GM23338 (cell line): ENCODE data around the gene KCNE5.

Source experiments
- CREB1 ChIP-seq: fragments of 250-450 bp; sonication (Bioruptor Pico); IDR thresholded peaks from 2 replicates; pipeline ENCODE4 v1.5.0; 2020; ENCODE audit warnings: low read depth, mild to moderate bottlenecking, moderate library complexity
- EZH2 ChIP-seq: fragments of 200-600 bp; sonication (generic); IDR thresholded peaks from one replicate; pipeline ENCODE4 v1.8.0; 2017; ENCODE audit warnings: antibody characterized with exemption, mild to moderate bottlenecking, low read depth; ENCODE audit not compliant: unreplicated experiment
- EZH2phosphoT487 ChIP-seq: fragments of 200-600 bp; sonication (generic); IDR thresholded peaks from one replicate; pipeline ENCODE4 v1.8.1; 2018; ENCODE audit warnings: antibody characterized with exemption; ENCODE audit not compliant: unreplicated experiment
- POLR2AphosphoS5 ChIP-seq: IDR thresholded peaks from 2 replicates; pipeline ENCODE4 v1.6.1; 2016; ENCODE audit warnings: antibody characterized with exemption, low read depth
- TF ChIP-seq, protein P1 (sequence below): IDR thresholded peaks from one replicate; pipeline ENCODE4 v1.6.1; 2018; ENCODE audit warnings: antibody characterized with exemption; ENCODE audit not compliant: unreplicated experiment
- TF ChIP-seq, protein P2 (sequence below), 2 experiments: fragments of 200-600 bp in 1 of 2; sonication (generic) in 1 of 2; conservative IDR thresholded peaks; 2 replicates each; pipeline versions ENCODE4 v1.5.1 to v1.6.1; 2016 to 2017; ENCODE audit warnings: antibody characterized with exemption in 2 of 2, low read depth in 2 of 2, mild to moderate bottlenecking in 2 of 2, moderate library complexity in 1 of 2
- TF ChIP-seq, protein P3 (sequence below): fragments of 250-450 bp; sonication (Bioruptor Pico); IDR thresholded peaks from 2 replicates; pipeline ENCODE4 v1.5.0; 2020; ENCODE audit warnings: mild to moderate bottlenecking, moderate library complexity

DNA sequence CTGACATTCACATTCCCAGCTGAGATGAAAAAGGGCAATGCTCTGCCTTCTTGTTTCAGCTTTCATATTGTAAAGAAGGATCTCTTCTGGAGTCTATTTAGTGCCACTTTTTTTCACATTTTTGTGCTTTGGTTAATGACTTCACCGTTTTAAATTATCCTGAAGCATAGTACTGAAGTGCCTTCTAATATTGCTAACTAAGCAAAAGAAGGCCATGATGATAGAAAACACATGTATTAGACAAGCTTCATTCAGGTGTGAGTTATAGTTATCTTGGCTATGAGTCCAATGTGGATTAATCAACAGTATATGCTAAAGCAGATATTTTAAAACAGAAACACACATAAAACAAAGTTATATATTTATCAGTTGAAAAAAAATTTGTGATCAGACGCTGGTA, 47.9 kb downstream of the KCNE5 start:
- TF ChIP-seq EZH2, result no peak
- TF ChIP-seq, protein P1, sequence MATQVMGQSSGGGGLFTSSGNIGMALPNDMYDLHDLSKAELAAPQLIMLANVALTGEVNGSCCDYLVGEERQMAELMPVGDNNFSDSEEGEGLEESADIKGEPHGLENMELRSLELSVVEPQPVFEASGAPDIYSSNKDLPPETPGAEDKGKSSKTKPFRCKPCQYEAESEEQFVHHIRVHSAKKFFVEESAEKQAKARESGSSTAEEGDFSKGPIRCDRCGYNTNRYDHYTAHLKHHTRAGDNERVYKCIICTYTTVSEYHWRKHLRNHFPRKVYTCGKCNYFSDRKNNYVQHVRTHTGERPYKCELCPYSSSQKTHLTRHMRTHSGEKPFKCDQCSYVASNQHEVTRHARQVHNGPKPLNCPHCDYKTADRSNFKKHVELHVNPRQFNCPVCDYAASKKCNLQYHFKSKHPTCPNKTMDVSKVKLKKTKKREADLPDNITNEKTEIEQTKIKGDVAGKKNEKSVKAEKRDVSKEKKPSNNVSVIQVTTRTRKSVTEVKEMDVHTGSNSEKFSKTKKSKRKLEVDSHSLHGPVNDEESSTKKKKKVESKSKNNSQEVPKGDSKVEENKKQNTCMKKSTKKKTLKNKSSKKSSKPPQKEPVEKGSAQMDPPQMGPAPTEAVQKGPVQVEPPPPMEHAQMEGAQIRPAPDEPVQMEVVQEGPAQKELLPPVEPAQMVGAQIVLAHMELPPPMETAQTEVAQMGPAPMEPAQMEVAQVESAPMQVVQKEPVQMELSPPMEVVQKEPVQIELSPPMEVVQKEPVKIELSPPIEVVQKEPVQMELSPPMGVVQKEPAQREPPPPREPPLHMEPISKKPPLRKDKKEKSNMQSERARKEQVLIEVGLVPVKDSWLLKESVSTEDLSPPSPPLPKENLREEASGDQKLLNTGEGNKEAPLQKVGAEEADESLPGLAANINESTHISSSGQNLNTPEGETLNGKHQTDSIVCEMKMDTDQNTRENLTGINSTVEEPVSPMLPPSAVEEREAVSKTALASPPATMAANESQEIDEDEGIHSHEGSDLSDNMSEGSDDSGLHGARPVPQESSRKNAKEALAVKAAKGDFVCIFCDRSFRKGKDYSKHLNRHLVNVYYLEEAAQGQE, result no peak
- TF ChIP-seq, protein P2, sequence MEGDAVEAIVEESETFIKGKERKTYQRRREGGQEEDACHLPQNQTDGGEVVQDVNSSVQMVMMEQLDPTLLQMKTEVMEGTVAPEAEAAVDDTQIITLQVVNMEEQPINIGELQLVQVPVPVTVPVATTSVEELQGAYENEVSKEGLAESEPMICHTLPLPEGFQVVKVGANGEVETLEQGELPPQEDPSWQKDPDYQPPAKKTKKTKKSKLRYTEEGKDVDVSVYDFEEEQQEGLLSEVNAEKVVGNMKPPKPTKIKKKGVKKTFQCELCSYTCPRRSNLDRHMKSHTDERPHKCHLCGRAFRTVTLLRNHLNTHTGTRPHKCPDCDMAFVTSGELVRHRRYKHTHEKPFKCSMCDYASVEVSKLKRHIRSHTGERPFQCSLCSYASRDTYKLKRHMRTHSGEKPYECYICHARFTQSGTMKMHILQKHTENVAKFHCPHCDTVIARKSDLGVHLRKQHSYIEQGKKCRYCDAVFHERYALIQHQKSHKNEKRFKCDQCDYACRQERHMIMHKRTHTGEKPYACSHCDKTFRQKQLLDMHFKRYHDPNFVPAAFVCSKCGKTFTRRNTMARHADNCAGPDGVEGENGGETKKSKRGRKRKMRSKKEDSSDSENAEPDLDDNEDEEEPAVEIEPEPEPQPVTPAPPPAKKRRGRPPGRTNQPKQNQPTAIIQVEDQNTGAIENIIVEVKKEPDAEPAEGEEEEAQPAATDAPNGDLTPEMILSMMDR (conservative IDR thresholded peaks at IDR 0.05; ENCODE audit: low read depth in 2 of 2), result no peak
- no peak for TF ChIP-seq CREB1 (CRISPR knock-in tag)
- TF ChIP-seq POLR2AphosphoS5, result no peak
- TF ChIP-seq, protein P3, sequence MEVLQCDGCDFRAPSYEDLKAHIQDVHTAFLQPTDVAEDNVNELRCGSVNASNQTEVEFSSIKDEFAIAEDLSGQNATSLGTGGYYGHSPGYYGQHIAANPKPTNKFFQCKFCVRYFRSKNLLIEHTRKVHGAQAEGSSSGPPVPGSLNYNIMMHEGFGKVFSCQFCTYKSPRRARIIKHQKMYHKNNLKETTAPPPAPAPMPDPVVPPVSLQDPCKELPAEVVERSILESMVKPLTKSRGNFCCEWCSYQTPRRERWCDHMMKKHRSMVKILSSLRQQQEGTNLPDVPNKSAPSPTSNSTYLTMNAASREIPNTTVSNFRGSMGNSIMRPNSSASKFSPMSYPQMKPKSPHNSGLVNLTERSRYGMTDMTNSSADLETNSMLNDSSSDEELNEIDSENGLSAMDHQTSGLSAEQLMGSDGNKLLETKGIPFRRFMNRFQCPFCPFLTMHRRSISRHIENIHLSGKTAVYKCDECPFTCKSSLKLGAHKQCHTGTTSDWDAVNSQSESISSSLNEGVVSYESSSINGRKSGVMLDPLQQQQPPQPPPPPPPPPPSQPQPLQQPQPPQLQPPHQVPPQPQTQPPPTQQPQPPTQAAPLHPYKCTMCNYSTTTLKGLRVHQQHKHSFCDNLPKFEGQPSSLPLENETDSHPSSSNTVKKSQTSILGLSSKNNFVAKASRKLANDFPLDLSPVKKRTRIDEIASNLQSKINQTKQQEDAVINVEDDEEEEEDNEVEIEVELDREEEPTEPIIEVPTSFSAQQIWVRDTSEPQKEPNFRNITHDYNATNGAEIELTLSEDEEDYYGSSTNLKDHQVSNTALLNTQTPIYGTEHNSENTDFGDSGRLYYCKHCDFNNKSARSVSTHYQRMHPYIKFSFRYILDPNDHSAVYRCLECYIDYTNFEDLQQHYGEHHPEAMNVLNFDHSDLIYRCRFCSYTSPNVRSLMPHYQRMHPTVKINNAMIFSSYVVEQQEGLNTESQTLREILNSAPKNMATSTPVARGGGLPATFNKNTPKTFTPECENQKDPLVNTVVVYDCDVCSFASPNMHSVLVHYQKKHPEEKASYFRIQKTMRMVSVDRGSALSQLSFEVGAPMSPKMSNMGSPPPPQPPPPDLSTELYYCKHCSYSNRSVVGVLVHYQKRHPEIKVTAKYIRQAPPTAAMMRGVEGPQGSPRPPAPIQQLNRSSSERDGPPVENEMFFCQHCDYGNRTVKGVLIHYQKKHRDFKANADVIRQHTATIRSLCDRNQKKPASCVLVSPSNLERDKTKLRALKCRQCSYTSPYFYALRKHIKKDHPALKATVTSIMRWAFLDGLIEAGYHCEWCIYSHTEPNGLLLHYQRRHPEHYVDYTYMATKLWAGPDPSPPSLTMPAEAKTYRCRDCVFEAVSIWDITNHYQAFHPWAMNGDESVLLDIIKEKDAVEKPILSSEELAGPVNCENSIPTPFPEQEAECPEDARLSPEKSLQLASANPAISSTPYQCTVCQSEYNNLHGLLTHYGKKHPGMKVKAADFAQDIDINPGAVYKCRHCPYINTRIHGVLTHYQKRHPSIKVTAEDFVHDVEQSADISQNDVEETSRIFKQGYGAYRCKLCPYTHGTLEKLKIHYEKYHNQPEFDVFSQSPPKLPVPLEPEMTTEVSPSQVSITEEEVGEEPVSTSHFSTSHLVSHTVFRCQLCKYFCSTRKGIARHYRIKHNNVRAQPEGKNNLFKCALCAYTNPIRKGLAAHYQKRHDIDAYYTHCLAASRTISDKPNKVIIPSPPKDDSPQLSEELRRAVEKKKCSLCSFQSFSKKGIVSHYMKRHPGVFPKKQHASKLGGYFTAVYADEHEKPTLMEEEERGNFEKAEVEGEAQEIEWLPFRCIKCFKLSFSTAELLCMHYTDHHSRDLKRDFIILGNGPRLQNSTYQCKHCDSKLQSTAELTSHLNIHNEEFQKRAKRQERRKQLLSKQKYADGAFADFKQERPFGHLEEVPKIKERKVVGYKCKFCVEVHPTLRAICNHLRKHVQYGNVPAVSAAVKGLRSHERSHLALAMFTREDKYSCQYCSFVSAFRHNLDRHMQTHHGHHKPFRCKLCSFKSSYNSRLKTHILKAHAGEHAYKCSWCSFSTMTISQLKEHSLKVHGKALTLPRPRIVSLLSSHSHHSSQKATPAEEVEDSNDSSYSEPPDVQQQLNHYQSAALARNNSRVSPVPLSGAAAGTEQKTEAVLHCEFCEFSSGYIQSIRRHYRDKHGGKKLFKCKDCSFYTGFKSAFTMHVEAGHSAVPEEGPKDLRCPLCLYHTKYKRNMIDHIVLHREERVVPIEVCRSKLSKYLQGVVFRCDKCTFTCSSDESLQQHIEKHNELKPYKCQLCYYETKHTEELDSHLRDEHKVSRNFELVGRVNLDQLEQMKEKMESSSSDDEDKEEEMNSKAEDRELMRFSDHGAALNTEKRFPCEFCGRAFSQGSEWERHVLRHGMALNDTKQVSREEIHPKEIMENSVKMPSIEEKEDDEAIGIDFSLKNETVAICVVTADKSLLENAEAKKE (CRISPR knock-in tag), result no peak
- TF ChIP-seq EZH2phosphoT487, result no peak
